ENCODE measurements around the gene TNFRSF13B. TPM values are rescaled to one million over a fixed set of nuclear protein-coding genes. Genes with fewer than 3 reads are reported as not detected.

TNFRSF13B gene
- total RNA-seq, 4 donors from 2014 or later: 0.66 TPM; not detected in 3

- Histone ChIP-seq H3K36me3 (no peaks in the 10 kb centered on the region), H3K27ac (replicated peaks in 1 of 4) (no peak overlapping the region), H3K9me3 (no peaks in the 10 kb centered on the region), H3K27me3 (peaks cover 0 to 4% (median 2%) of the 10 kb centered on the region in 4 donors), H3K4me1 (no peaks in the 10 kb centered on the region), H3K4me3 (no peak overlapping the region)
- intact Hi-C loops (cut with DNase I): no loop called here
- TF ChIP-seq CTCF (IDR thresholded peaks at IDR 0.05) (no peak), POLR2AphosphoS5 (IDR thresholded peaks at IDR 0.05) (no peak), POLR2A (IDR thresholded peaks at IDR 0.05; ENCODE audit: low read depth) (no peak), EP300 (IDR thresholded peaks at IDR 0.05) (no peak)
- WGBS: 82% methylated on average over 10 of the region's 15 CpGs
- DNase-seq (ENCODE audit: extremely low spot score): no peak
Measured at GRCh38 chr17:16919663-16920627, 52.0 kb downstream of the TNFRSF13B start.

GRCh38 chr17:16918443-16918842, 53.5 kb downstream of the TNFRSF13B start:
- intact Hi-C loops (cut with DNase I): no loop called here
- Histone ChIP-seq H3K36me3 (no peaks in the 10 kb centered on the region), H3K4me3 (no peak overlapping the region), H3K9me3 (no peaks in the 10 kb centered on the region), H3K27me3 (peaks cover 0 to 6% (median 2%) of the 10 kb centered on the region in 4 donors), H3K27ac (replicated peaks in 1 of 4) (no peak overlapping the region), H3K4me1 (no peaks in the 10 kb centered on the region)
- DNase-seq (ENCODE audit: extremely low spot score): no peak
- WGBS: 92% methylated on average over 6 of the region's 6 CpGs
- TF ChIP-seq POLR2A (IDR thresholded peaks at IDR 0.05; ENCODE audit: low read depth): no peak
- no peak for TF ChIP-seq CTCF (IDR thresholded peaks at IDR 0.05)
- no peak for TF ChIP-seq EP300 (IDR thresholded peaks at IDR 0.05)
- no peak for TF ChIP-seq POLR2AphosphoS5 (IDR thresholded peaks at IDR 0.05)

GRCh38 chr17:16917671-16918394, 54.1 kb downstream of the TNFRSF13B start:
- Histone ChIP-seq H3K4me1 (no peaks in the 10 kb centered on the region), H3K36me3 (no peaks in the 10 kb centered on the region), H3K4me3 (no peak overlapping the region), H3K27me3 (peaks cover 0 to 9% (median 2%) of the 10 kb centered on the region in 4 donors), H3K27ac (replicated peaks in 1 of 4) (no peak overlapping the region), H3K9me3 (no peaks in the 10 kb centered on the region)
- intact Hi-C loops (cut with DNase I): no loop called here
- DNase-seq (ENCODE audit: extremely low spot score): no peak
- 88% methylated on average over 7 of the region's 7 CpGs for WGBS
- no peak for TF ChIP-seq EP300 (IDR thresholded peaks at IDR 0.05)
- no peak for TF ChIP-seq POLR2AphosphoS5 (IDR thresholded peaks at IDR 0.05)
- no peak for TF ChIP-seq CTCF (IDR thresholded peaks at IDR 0.05)
- TF ChIP-seq POLR2A (IDR thresholded peaks at IDR 0.05; ENCODE audit: low read depth): no peak

GRCh38 chr17:16916557-16916920, 55.4 kb downstream of the TNFRSF13B start:
- H3K4me3 ChIP-seq: no peak overlapping the region
- intact Hi-C loops (cut with DNase I): no loop called here
- WGBS: 94% methylated on average over 5 of the region's 5 CpGs
- no peaks in the 10 kb centered on the region for H3K9me3 ChIP-seq
- TF ChIP-seq EP300 (IDR thresholded peaks at IDR 0.05) (no peak), POLR2A (IDR thresholded peaks at IDR 0.05; ENCODE audit: low read depth) (no peak), POLR2AphosphoS5 (IDR thresholded peaks at IDR 0.05) (no peak), CTCF (IDR thresholded peaks at IDR 0.05) (no peak)
- no peaks in the 10 kb centered on the region for H3K4me1 ChIP-seq
- H3K27me3 ChIP-seq: peaks cover 0 to 9% (median 2%) of the 10 kb centered on the region in 4 donors
- H3K36me3 ChIP-seq: no peaks in the 10 kb centered on the region
- no peak overlapping the region for H3K27ac ChIP-seq (replicated peaks in 1 of 4)
- DNase-seq (ENCODE audit: extremely low spot score): no peak

Data from esophagus muscularis mucosa (tissue), 4 donors.